Neural cell (in vitro differentiated cells): ENCODE results near the gene VEGFB. TPM values are rescaled to one million over a fixed set of nuclear protein-coding genes. Genes with fewer than 3 reads are reported as not detected.

Experiments used
- H2AFZ ChIP-seq: fragments of 200-600, 300-800 bp; sonication (generic), shearing (Covaris generic); 2 replicates; pipeline ENCODE4 v1.6.0; 2014; ENCODE audit warnings: low read depth, mild to moderate bottlenecking, antibody characterized with exemption, low read length, moderate library complexity
- H3F3A ChIP-seq: fragments of 200-600 bp; shearing (Covaris generic); 2 replicates; pipeline ENCODE4 v1.6.1; 2016; ENCODE audit warnings: mild to moderate bottlenecking, moderate library complexity, mixed read lengths, antibody characterized with exemption, low read length; ENCODE audit not compliant: insufficient read depth, poor library complexity, severe bottlenecking
- H3K27ac ChIP-seq: fragments of 200-600, 300-800 bp; sonication (generic), shearing (Covaris generic); 2 replicates; pipeline ENCODE4 v1.5.1; 2014; ENCODE audit warnings: mild to moderate bottlenecking, low read length, moderate library complexity
- H3K27me3 ChIP-seq: fragments of 300-800, 200-600 bp; sonication (generic), shearing (Covaris generic); 2 replicates; pipeline ENCODE4 v1.6.0; 2014; ENCODE audit warnings: mild to moderate bottlenecking, low read depth, low read length, moderate library complexity; ENCODE audit not compliant: insufficient read depth
- H3K36me3 ChIP-seq: fragments of 300-800, 200-600 bp; sonication (generic), shearing (Covaris generic); 2 replicates; pipeline ENCODE4 v1.5.1; 2014; ENCODE audit warnings: mild to moderate bottlenecking, antibody characterized with exemption, low read length, moderate library complexity; ENCODE audit not compliant: insufficient read depth
- H3K4me2 ChIP-seq: fragments of 300-800, 200-600 bp; sonication (generic), shearing (Covaris generic); 2 replicates; pipeline ENCODE4 v1.6.0; 2014; ENCODE audit warnings: mild to moderate bottlenecking, low read length
- H3K4me3 ChIP-seq: fragments of 300-800, 200-600 bp; sonication (generic), shearing (Covaris generic); 2 replicates; pipeline ENCODE4 v1.5.1; 2014; ENCODE audit warnings: mild to moderate bottlenecking, low read length, moderate library complexity
- H3K79me2 ChIP-seq: fragments of 200-600 bp; shearing (Covaris generic); replicated peaks from 2 replicates; pipeline ENCODE4 v1.6.0; 2014; ENCODE audit warnings: mild to moderate bottlenecking, low read length, moderate library complexity; ENCODE audit not compliant: insufficient read depth
- H3K9ac ChIP-seq: fragments of 300-800, 200-600 bp; sonication (generic), shearing (Covaris generic); 2 replicates; pipeline ENCODE4 v1.6.1; 2016; ENCODE audit warnings: mild to moderate bottlenecking, low read length, mixed read lengths
- H3K9me2 ChIP-seq: fragments of 200-600 bp; shearing (Covaris generic); 2 replicates; pipeline ENCODE4 v1.6.1; 2016; ENCODE audit warnings: mild to moderate bottlenecking, low read length, mixed read lengths; ENCODE audit not compliant: insufficient read depth
- H3K9me3 ChIP-seq: fragments of 200-600, 300-800 bp; sonication (generic), shearing (Covaris generic); 2 replicates; pipeline ENCODE4 v1.6.1; 2016; ENCODE audit warnings: mild to moderate bottlenecking, mixed run types, low read length, moderate library complexity, mixed read lengths
- H4K20me1 ChIP-seq: fragments of 200-600 bp; shearing (Covaris generic); 2 replicates; pipeline ENCODE4 v1.6.1; 2016; ENCODE audit warnings: mild to moderate bottlenecking, mixed run types; ENCODE audit not compliant: insufficient read depth
- EP300 ChIP-seq: fragments of 450-650 bp; conservative IDR thresholded peaks from 2 replicates; pipeline ENCODE4 v1.6.1; 2014; ENCODE audit warnings: antibody characterized with exemption, mild to moderate bottlenecking, moderate library complexity; ENCODE audit not compliant: poor library complexity, severe bottlenecking
- EZH2 ChIP-seq: fragments of 200-600, 300-800 bp; shearing (Covaris generic), sonication (generic); IDR thresholded peaks from 2 replicates; pipeline ENCODE4 v1.6.1; 2014; ENCODE audit warnings: antibody characterized with exemption, low read length, borderline replicate concordance, mild to moderate bottlenecking; ENCODE audit not compliant: insufficient read depth, poor library complexity, severe bottlenecking
- MXI1 ChIP-seq: fragments of 450-650 bp; conservative IDR thresholded peaks from 2 replicates; pipeline ENCODE4 v1.6.1; 2014; ENCODE audit warnings: antibody characterized with exemption, mild to moderate bottlenecking; ENCODE audit not compliant: poor library complexity, severe bottlenecking
- POLR2AphosphoS5 ChIP-seq: IDR thresholded peaks from 2 replicates; pipeline ENCODE4 v1.6.1; 2012
- RAD21 ChIP-seq: fragments of 450-650 bp; conservative IDR thresholded peaks from 2 replicates; pipeline ENCODE4 v1.6.1; 2014; ENCODE audit warnings: antibody characterized with exemption, mild to moderate bottlenecking, moderate library complexity
- SMC3 ChIP-seq: fragments of 450-650 bp; conservative IDR thresholded peaks from 2 replicates; pipeline ENCODE4 v1.6.1; 2014; ENCODE audit warnings: antibody characterized with exemption, mild to moderate bottlenecking, moderate library complexity; ENCODE audit not compliant: poor library complexity
- TAF1 ChIP-seq: IDR thresholded peaks from 2 replicates; pipeline ENCODE4 v1.6.1; 2012; ENCODE audit warnings: low read depth
- polyA plus RNA-seq: library from polyadenylated mRNA; depleted of rRNA; stranded (reverse); fragments of >200 nt; gene quantifications from 2 replicates; pipeline ENCODE4 v1.2.3, GENCODE V29; 2014
- TF ChIP-seq, protein P1 (sequence below): IDR thresholded peaks from 2 replicates; pipeline ENCODE4 v1.6.1; 2012; ENCODE audit warnings: borderline replicate concordance
- TF ChIP-seq, protein P2 (sequence below): fragments of 450-650 bp; IDR thresholded peaks from 2 replicates; pipeline ENCODE4 v1.5.1; 2014; ENCODE audit warnings: antibody characterized with exemption, mild to moderate bottlenecking, moderate library complexity; ENCODE audit not compliant: poor library complexity, severe bottlenecking

VEGFB gene
- polyA plus RNA-seq, 1 donor from 2014 or later = 4.8 TPM

DNA sequence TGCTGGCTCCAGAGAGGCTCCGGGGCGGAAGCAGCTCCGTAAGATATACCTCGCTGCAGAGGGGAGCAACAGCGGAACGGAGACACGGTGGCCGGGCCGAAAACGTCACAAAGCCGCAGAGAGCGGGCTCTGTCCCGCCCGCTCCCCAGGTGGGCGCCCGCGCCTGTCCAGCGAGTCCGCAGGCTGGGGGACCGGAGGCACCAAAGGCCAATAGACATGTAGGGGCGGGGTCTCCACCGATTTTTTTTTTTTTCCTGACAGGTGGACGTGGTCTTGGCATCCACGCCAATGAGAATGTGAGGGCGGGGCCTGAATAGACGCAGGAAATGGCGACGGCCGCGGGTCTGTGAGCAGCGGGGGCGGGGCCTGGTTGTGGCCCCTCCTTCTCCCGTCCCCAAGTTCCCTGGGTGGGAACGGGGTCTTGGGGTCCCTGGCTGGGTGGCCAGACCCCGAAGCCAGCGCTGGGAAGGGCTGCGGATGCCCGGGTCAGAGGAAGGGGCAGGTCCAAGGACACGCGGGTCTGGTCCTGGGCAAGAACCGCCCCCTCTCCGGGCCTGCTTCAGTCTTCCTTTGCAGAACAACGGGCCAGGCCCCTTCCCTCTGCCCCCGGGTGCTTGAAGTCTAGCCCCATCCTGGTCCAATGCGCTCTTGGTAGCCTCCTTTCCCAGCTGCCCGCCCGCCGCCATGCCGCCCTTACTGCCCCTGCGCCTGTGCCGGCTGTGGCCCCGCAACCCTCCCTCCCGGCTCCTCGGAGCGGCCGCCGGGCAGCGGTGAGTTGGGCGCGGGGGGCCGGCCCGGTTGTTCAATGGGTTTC lies 4.0 kb upstream of the VEGFB start, which contains the start of gene DNAJC4:
DNAJC4 (plus strand) TSS at position 378 of the 814 bp plus-strand sequence; CDS start at position 685, 307 bp downstream.
- Histone ChIP-seq H3K27me3 (peaks cover 8% of the 10 kb centered on the region), H3K27ac (peak within 1 kb of the TSS; percentile 88), H3K36me3 (no peaks in the 10 kb centered on the region), H3K79me2 (peaks cover 6% of the 10 kb centered on the region), H3K9me2 (no peaks in the 10 kb centered on the region), H3K9me3 (no peaks in the 10 kb centered on the region), H3K4me3 (peak within 1 kb of the TSS; percentile 94), H2AFZ (peak within 1 kb of the TSS; percentile 72), H3K4me2 (peak within 1 kb of the TSS; percentile 70), H3K9ac (peak within 1 kb of the TSS; percentile 88), H4K20me1 (no peaks in the 10 kb centered on the region), H3F3A (no peaks in the 10 kb centered on the region)
- TF ChIP-seq SMC3 (peak; percentile 14), MXI1 (peak; percentile 69), EP300 (peak; percentile 76), RAD21 (no peak), POLR2AphosphoS5 (peak; percentile 73), TAF1 (no peak), EZH2 (no peak)
- TF ChIP-seq, protein P1, sequence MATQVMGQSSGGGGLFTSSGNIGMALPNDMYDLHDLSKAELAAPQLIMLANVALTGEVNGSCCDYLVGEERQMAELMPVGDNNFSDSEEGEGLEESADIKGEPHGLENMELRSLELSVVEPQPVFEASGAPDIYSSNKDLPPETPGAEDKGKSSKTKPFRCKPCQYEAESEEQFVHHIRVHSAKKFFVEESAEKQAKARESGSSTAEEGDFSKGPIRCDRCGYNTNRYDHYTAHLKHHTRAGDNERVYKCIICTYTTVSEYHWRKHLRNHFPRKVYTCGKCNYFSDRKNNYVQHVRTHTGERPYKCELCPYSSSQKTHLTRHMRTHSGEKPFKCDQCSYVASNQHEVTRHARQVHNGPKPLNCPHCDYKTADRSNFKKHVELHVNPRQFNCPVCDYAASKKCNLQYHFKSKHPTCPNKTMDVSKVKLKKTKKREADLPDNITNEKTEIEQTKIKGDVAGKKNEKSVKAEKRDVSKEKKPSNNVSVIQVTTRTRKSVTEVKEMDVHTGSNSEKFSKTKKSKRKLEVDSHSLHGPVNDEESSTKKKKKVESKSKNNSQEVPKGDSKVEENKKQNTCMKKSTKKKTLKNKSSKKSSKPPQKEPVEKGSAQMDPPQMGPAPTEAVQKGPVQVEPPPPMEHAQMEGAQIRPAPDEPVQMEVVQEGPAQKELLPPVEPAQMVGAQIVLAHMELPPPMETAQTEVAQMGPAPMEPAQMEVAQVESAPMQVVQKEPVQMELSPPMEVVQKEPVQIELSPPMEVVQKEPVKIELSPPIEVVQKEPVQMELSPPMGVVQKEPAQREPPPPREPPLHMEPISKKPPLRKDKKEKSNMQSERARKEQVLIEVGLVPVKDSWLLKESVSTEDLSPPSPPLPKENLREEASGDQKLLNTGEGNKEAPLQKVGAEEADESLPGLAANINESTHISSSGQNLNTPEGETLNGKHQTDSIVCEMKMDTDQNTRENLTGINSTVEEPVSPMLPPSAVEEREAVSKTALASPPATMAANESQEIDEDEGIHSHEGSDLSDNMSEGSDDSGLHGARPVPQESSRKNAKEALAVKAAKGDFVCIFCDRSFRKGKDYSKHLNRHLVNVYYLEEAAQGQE = peak; percentile 20
- TF ChIP-seq, protein P2, sequence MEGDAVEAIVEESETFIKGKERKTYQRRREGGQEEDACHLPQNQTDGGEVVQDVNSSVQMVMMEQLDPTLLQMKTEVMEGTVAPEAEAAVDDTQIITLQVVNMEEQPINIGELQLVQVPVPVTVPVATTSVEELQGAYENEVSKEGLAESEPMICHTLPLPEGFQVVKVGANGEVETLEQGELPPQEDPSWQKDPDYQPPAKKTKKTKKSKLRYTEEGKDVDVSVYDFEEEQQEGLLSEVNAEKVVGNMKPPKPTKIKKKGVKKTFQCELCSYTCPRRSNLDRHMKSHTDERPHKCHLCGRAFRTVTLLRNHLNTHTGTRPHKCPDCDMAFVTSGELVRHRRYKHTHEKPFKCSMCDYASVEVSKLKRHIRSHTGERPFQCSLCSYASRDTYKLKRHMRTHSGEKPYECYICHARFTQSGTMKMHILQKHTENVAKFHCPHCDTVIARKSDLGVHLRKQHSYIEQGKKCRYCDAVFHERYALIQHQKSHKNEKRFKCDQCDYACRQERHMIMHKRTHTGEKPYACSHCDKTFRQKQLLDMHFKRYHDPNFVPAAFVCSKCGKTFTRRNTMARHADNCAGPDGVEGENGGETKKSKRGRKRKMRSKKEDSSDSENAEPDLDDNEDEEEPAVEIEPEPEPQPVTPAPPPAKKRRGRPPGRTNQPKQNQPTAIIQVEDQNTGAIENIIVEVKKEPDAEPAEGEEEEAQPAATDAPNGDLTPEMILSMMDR = no peak

DNA sequence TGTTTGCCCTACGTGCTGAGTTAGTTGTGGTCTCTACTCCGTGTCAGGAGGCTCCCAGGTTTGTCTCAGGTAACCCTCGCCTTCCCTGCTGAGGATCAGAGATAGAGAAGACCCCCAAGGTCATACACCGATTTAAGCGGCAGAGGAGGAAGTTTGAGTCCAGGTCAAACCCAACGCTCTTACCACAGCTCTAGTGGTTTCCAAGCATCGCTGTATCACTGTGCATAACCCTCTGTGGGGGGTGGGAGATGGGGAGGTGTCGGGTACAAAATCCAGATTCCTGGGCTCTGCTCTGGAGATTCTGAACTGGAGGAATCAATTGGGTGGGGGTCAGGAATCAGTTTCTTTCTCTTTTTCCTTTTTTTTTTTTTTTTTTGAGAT lies 3.4 kb upstream of the VEGFB start:
- H3K9me3 ChIP-seq = no peaks in the 10 kb centered on the region
- H2AFZ ChIP-seq = peak overlapping the region; percentile 72
- no peaks in the 10 kb centered on the region for H3K36me3 ChIP-seq
- H3K9me2 ChIP-seq = no peaks in the 10 kb centered on the region
- peak overlapping the region; percentile 94 for H3K4me3 ChIP-seq
- no peaks in the 10 kb centered on the region for H4K20me1 ChIP-seq
- peak overlapping the region; percentile 54 for H3K4me2 ChIP-seq
- peaks cover 8% of the 10 kb centered on the region for H3K27me3 ChIP-seq
- peak overlapping the region; percentile 88 for H3K9ac ChIP-seq
- TF ChIP-seq TAF1 = no peak
- no peak for TF ChIP-seq EZH2
- TF ChIP-seq RAD21 = no peak
- no peak for TF ChIP-seq POLR2AphosphoS5
- TF ChIP-seq, protein P2 = no peak
- no peak for TF ChIP-seq MXI1
- TF ChIP-seq, protein P1 = no peak
- TF ChIP-seq SMC3 = no peak
- TF ChIP-seq EP300 = no peak
- peaks cover 4% of the 10 kb centered on the region for H3K79me2 ChIP-seq
- no peaks in the 10 kb centered on the region for H3F3A ChIP-seq
- peak overlapping the region; percentile 88 for H3K27ac ChIP-seq
